PC-3 (cell line): Measurements from ENCODE around the gene TLE3. TPM values are rescaled to one million over a fixed set of nuclear protein-coding genes. Genes with fewer than 3 reads are reported as not detected.
A peak's percentile ranks its signal among the peaks of the same experiment; 100 is the strongest.

Experiments used
- ATAC-seq: fragments of 200-7000 bp; cut with Tn5 transposase; 2 replicates; pipeline ENCODE4 v1.9.1; 2020; ENCODE audit warnings: mild to moderate bottlenecking, moderate library complexity
- BruUV-seq: library from RNA; stranded (reverse); fragments of 400-500 nt; replicated peaks from 2 replicates; lab custom pipeline; 2021; lab: Mats Ljungman, UMichigan
- CTCF ChIA-PET: fragments of 300-600 bp; sonication (Branson Sonifier 250); formaldehyde crosslinking; loops from one replicate; lab custom pipeline; 2022; ENCODE audit warnings: antibody characterized with exemption; lab: Charles Lee
- POLR2A ChIA-PET: fragments of 300-600 bp; sonication (Branson Sonifier 250); formaldehyde crosslinking; loops from one replicate; lab custom pipeline; 2022; ENCODE audit warnings: antibody characterized with exemption; ENCODE audit not compliant: unreplicated experiment; lab: Charles Lee
- DNase-seq: peaks from one replicate; pipeline ENCODE4 v3.0.0-alpha.2; 2015
- H2AFZ ChIP-seq: fragments of 300-600 bp; sonication (generic); 2 replicates; pipeline ENCODE4 v1.6.0; 2016; ENCODE audit warnings: antibody characterized with exemption, low read length
- H3F3A ChIP-seq: fragments of 300-600 bp; sonication (generic); one replicate; pipeline ENCODE4 v1.6.0; 2017; ENCODE audit warnings: antibody characterized with exemption, low read length, control low read depth, mild to moderate bottlenecking; ENCODE audit not compliant: unreplicated experiment
- H3K27ac ChIP-seq: fragments of 300-600 bp; sonication (generic); 2 replicates; pipeline ENCODE4 v1.5.1; 2016; ENCODE audit warnings: mild to moderate bottlenecking, low read length
- H3K27me3 ChIP-seq: fragments of 300-600 bp; sonication (generic); 2 replicates; pipeline ENCODE4 v1.6.1; 2016; ENCODE audit warnings: low read length, mixed read lengths
- H3K36me3 ChIP-seq: fragments of 300-600 bp; sonication (generic); 2 replicates; pipeline ENCODE4 v1.6.1; 2016; ENCODE audit warnings: low read depth, mixed run types, low read length, mixed read lengths
- H3K4me1 ChIP-seq: fragments of 300-600 bp; sonication (generic); 2 replicates; pipeline ENCODE4 v1.5.1; 2016; ENCODE audit warnings: low read length; ENCODE audit not compliant: insufficient read depth
- H3K4me2 ChIP-seq: fragments of 300-600 bp; sonication (generic); 2 replicates; pipeline ENCODE4 v1.6.0; 2016; ENCODE audit warnings: low read length
- H3K4me3 ChIP-seq: fragments of 300-600 bp; sonication (generic); 2 replicates; pipeline ENCODE4 v1.5.1; 2016; ENCODE audit warnings: mild to moderate bottlenecking, low read length, mixed read lengths
- H3K79me2 ChIP-seq: fragments of 300-600 bp; sonication (generic); 2 replicates; pipeline ENCODE4 v1.6.1; 2017; ENCODE audit warnings: low read length, mixed read lengths
- H3K9ac ChIP-seq: fragments of 300-600 bp; sonication (generic); 2 replicates; pipeline ENCODE4 v1.6.0; 2016; ENCODE audit warnings: mild to moderate bottlenecking, low read length
- H3K9me2 ChIP-seq: fragments of 300-600 bp; sonication (generic); replicated peaks from 2 replicates; pipeline ENCODE4 v1.6.1; 2016; ENCODE audit warnings: mixed run types, low read length, mixed read lengths
- H3K9me3 ChIP-seq: fragments of 300-600 bp; sonication (generic); 2 replicates; pipeline ENCODE4 v1.6.1; 2016; ENCODE audit warnings: low read length, mixed read lengths
- H4K20me1 ChIP-seq: fragments of 300-600 bp; sonication (generic); 2 replicates; pipeline ENCODE4 v1.6.1; 2016; ENCODE audit warnings: low read length, mixed read lengths
- CTCF ChIP-seq: fragments of 300-600 bp; sonication (generic); conservative IDR thresholded peaks from 2 replicates; pipeline ENCODE4 v1.5.1; 2017; ENCODE audit warnings: antibody characterized with exemption, low read depth, mild to moderate bottlenecking, low read length
- EZH2 ChIP-seq: fragments of 300-600 bp; sonication (generic); IDR thresholded peaks from one replicate; pipeline ENCODE4 v1.6.1; 2017; ENCODE audit warnings: antibody characterized with exemption, mild to moderate bottlenecking, low read length; ENCODE audit not compliant: unreplicated experiment
- EZH2phosphoT487 ChIP-seq: fragments of 300-600 bp; sonication (generic); IDR thresholded peaks from 2 replicates; pipeline ENCODE4 v1.6.1; 2018; ENCODE audit warnings: mild to moderate bottlenecking, antibody characterized with exemption, low read length, borderline replicate concordance
- intact Hi-C: fragments of 100-400 bp; cut with micrococcal nuclease; formaldehyde crosslinking; loops from 2 replicates; pipeline ENCODE4 v1.9.0; 2023
- total RNA-seq: library from RNA; depleted of rRNA; stranded (reverse); fragments of >200 nt; gene quantifications from 2 replicates; pipeline ENCODE4 v1.2.3, GENCODE V29; 2014

TLE3 gene
- total RNA-seq, 1 experiment from 2014 or later: 72.5 TPM

GRCh38 chr15:70025413-70026296 lies 72.1 kb downstream of the TLE3 start:
- TF ChIP-seq CTCF: no peak
- Histone ChIP-seq H3K27me3 (no peaks in the 10 kb centered on the region), H2AFZ (no peak overlapping the region), H3K27ac (no peak overlapping the region), H3K4me3 (no peak overlapping the region), H3K79me2 (no peaks in the 10 kb centered on the region), H3K9me3 (no peaks in the 10 kb centered on the region), H3K9me2 (no peaks in the 10 kb centered on the region), H3K4me1 (peaks cover 19% of the 10 kb centered on the region), H3F3A (no peaks in the 10 kb centered on the region), H3K4me2 (no peak overlapping the region), H3K36me3 (no peaks in the 10 kb centered on the region), H3K9ac (no peak overlapping the region), H4K20me1 (no peaks in the 10 kb centered on the region)
- POLR2A ChIA-PET: no interaction called here
- intact Hi-C loops: no loop called here
- no peak for ATAC-seq
- BruUV-seq: no TSS peak
- CTCF ChIA-PET: no interaction called here
- DNase-seq: no peak

GRCh38 chr15:70024521-70024920 lies 73.2 kb downstream of the TLE3 start:
- TF ChIP-seq EZH2: no peak
- Histone ChIP-seq H3F3A (no peaks in the 10 kb centered on the region), H3K27ac (no peak overlapping the region), H3K79me2 (no peaks in the 10 kb centered on the region), H3K4me2 (peak overlapping the region; percentile 74), H4K20me1 (no peaks in the 10 kb centered on the region), H3K9me3 (no peaks in the 10 kb centered on the region), H3K36me3 (no peaks in the 10 kb centered on the region), H3K4me1 (peaks cover 19% of the 10 kb centered on the region), H3K9me2 (no peaks in the 10 kb centered on the region), H3K27me3 (no peaks in the 10 kb centered on the region), H2AFZ (no peak overlapping the region), H3K9ac (no peak overlapping the region), H3K4me3 (no peak overlapping the region)
- ChIA-PET CTCF (no interaction called here), POLR2A (no interaction called here)
- intact Hi-C loops: no loop called here
- ATAC-seq (no peak), DNase-seq (no peak)
- no TSS peak for BruUV-seq

GRCh38 chr15:70023769-70024491 lies 73.8 kb downstream of the TLE3 start:
- ATAC-seq: no peak
- intact Hi-C loops: no loop called here
- POLR2A ChIA-PET: no interaction called here
- Histone ChIP-seq H4K20me1 (no peaks in the 10 kb centered on the region), H3K9me2 (no peaks in the 10 kb centered on the region), H3K4me3 (peak overlapping the region; percentile 32; the same call in 1 of the 2 replicates), H3K79me2 (no peaks in the 10 kb centered on the region), H3F3A (no peaks in the 10 kb centered on the region), H3K9me3 (no peaks in the 10 kb centered on the region), H3K27ac (peak overlapping the region; percentile 22), H3K4me1 (peaks cover 19% of the 10 kb centered on the region), H3K27me3 (no peaks in the 10 kb centered on the region), H3K9ac (no peak overlapping the region), H2AFZ (peak overlapping the region; percentile 52), H3K4me2 (peak overlapping the region; percentile 74), H3K36me3 (no peaks in the 10 kb centered on the region)
- TF ChIP-seq EZH2phosphoT487: no peak
- TF ChIP-seq EZH2: no peak
- TF ChIP-seq CTCF: no peak
- peak; percentile 37 for DNase-seq
- no TSS peak for BruUV-seq
- CTCF ChIA-PET: no interaction called here
